Skeletal muscle cell (primary cell): ENCODE measurements around the gene SAE1.
"Not testable (repeated sequence)": the region's sequence is repeated elsewhere in the genome, so short reads cannot be mapped to it uniquely, and the experiment has no call there.

Experiments
- DNase-seq: peaks from one replicate; pipeline ENCODE4 v3.0.0-alpha.2; 2010; ENCODE audit warnings: low read depth
- H3K4me3 ChIP-seq: 2 replicates; pipeline ENCODE4 v1.5.1; 2011; ENCODE audit warnings: low read depth, mild to moderate bottlenecking, control low read depth, low read length, moderate library complexity

SAE1 gene

GRCh38 chr19:47230054-47230920 is 99.7 kb downstream of the SAE1 start:
- H3K4me3 ChIP-seq, result peak overlapping the region; percentile 71
- no peak for DNase-seq

- peak within 1 kb of the TSS; percentile 71 for H3K4me3 ChIP-seq
Observed at GRCh38 chr19:47230921-47231214, 100.2 kb downstream of the SAE1 start, which contains the start of gene BBC3. BBC3 (minus strand) TSS chr19:47231199; CDS start chr19:47228431, 2,768 bp downstream.

GRCh38 chr19:47231215-47232054 is 100.8 kb downstream of the SAE1 start:
- H3K4me3 ChIP-seq, result peak overlapping the region; percentile 47

More at GRCh38 chr19:47230921-47231214, 100.2 kb downstream of the SAE1 start, which contains the start of gene BBC3:
- DNase-seq, result no peak

GRCh38 chr19:47232422-47233211 is 102.0 kb downstream of the SAE1 start:
- no peak for DNase-seq
- peak overlapping the region; percentile 47 for H3K4me3 ChIP-seq

More at GRCh38 chr19:47231215-47232054, 100.8 kb downstream of the SAE1 start:
- peak; percentile 69 for DNase-seq

- no peak overlapping the region for H3K4me3 ChIP-seq
- DNase-seq, result no peak
Observed at GRCh38 chr19:47236072-47236675, 105.5 kb downstream of the SAE1 start.

- DNase-seq, result no peak
- H3K4me3 ChIP-seq, result peak overlapping the region; percentile 37
Observed at GRCh38 chr19:47239152-47239551, 108.5 kb downstream of the SAE1 start.

GRCh38 chr19:47239610-47240296 is 109.1 kb downstream of the SAE1 start:
- DNase-seq, result no peak
- H3K4me3 ChIP-seq, result peak overlapping the region; percentile 37

GRCh38 chr19:47240556-47240955 is 109.9 kb downstream of the SAE1 start:
- H3K4me3 ChIP-seq, result no peak overlapping the region
- DNase-seq, result no peak

- peak; percentile 46 for DNase-seq
- H3K4me3 ChIP-seq, result no peak overlapping the region
Observed at GRCh38 chr19:47240996-47241918, 110.6 kb downstream of the SAE1 start.

- no peak for DNase-seq
- H3K4me3 ChIP-seq, result no peak overlapping the region
Observed at GRCh38 chr19:47241919-47242577, 111.4 kb downstream of the SAE1 start.

GRCh38 chr19:47243364-47243775 is 112.7 kb downstream of the SAE1 start:
- peak overlapping the region; percentile 50 for H3K4me3 ChIP-seq
- no peak for DNase-seq

GRCh38 chr19:47243776-47244547 is 113.3 kb downstream of the SAE1 start:
- H3K4me3 ChIP-seq, result peak overlapping the region; percentile 50
- peak; percentile 90 for DNase-seq

- no peak overlapping the region for H3K4me3 ChIP-seq
- no peak for DNase-seq
Observed at GRCh38 chr19:47247308-47247990, 116.8 kb downstream of the SAE1 start.

- not testable (repeated sequence) for H3K4me3 ChIP-seq, DNase-seq
Observed at GRCh38 chr19:47253016-47253415, 122.4 kb downstream of the SAE1 start.

GRCh38 chr19:47253467-47253881 is 122.8 kb downstream of the SAE1 start:
- no peak overlapping the region for H3K4me3 ChIP-seq
- DNase-seq, result no peak

- H3K4me3 ChIP-seq, result no peak overlapping the region
Observed at GRCh38 chr19:47253970-47254369, 123.3 kb downstream of the SAE1 start.

More at GRCh38 chr19:47253970-47254369, 123.3 kb downstream of the SAE1 start:
- no peak for DNase-seq
